Measurements from ENCODE around the gene TIMM21.
A peak's percentile ranks its signal among the peaks of the same experiment; 100 is the strongest.

Gene TIMM21

GRCh38 chr18:74147491-74147778 is 888 bp upstream of the TIMM21 start:
- DNase-seq (ENCODE audit: low spot score): no peak

GRCh38 chr18:74148543-74149070 is 284 bp downstream of the TIMM21 start:
- no peak for DNase-seq (ENCODE audit: low spot score)

GRCh38 chr18:74149878-74150277 is 1.6 kb downstream of the TIMM21 start:
- DNase-seq (ENCODE audit: low spot score): no peak

GRCh38 chr18:74152270-74152669 is 3.9 kb downstream of the TIMM21 start:
- DNase-seq (ENCODE audit: low spot score): no peak

GRCh38 chr18:74152857-74153256 is 4.5 kb downstream of the TIMM21 start:
- DNase-seq (ENCODE audit: low spot score): no peak

GRCh38 chr18:74153377-74153776 is 5.1 kb downstream of the TIMM21 start:
- DNase-seq (ENCODE audit: low spot score): no peak

- no peak for DNase-seq (ENCODE audit: low spot score)
These were observed 5.5 kb downstream of the TIMM21 start for GRCh38 chr18:74153793-74154192.

GRCh38 chr18:74154716-74155115 is 6.4 kb downstream of the TIMM21 start:
- no peak for DNase-seq (ENCODE audit: low spot score)

- DNase-seq (ENCODE audit: low spot score): no peak
These were observed 7.0 kb downstream of the TIMM21 start for GRCh38 chr18:74155276-74155675.

GRCh38 chr18:74163019-74163660 is 14.8 kb downstream of the TIMM21 start:
- no peak for DNase-seq (ENCODE audit: low spot score)

GRCh38 chr18:74166386-74166785 is 18.1 kb downstream of the TIMM21 start:
- DNase-seq (ENCODE audit: low spot score): no peak

GRCh38 chr18:74171910-74172606 is 23.7 kb downstream of the TIMM21 start:
- DNase-seq (ENCODE audit: low spot score): peak; percentile 7

GRCh38 chr18:74172697-74173433 is 24.5 kb downstream of the TIMM21 start:
- peak; percentile 40 for DNase-seq (ENCODE audit: low spot score)

- DNase-seq (ENCODE audit: low spot score): no peak
These were observed 25.1 kb downstream of the TIMM21 start for GRCh38 chr18:74173434-74173750.

GRCh38 chr18:74175658-74176057 is 27.3 kb downstream of the TIMM21 start:
- no peak for DNase-seq (ENCODE audit: low spot score)

- no peak for DNase-seq (ENCODE audit: low spot score)
These were observed 30.6 kb downstream of the TIMM21 start for GRCh38 chr18:74178884-74179283.

- no peak for DNase-seq (ENCODE audit: low spot score)
These were observed 31.4 kb downstream of the TIMM21 start for GRCh38 chr18:74179623-74180199.

- DNase-seq (ENCODE audit: low spot score): no peak
These were observed 34.0 kb downstream of the TIMM21 start for GRCh38 chr18:74182335-74182734.

- DNase-seq (ENCODE audit: low spot score): no peak
These were observed 34.8 kb downstream of the TIMM21 start for GRCh38 chr18:74183130-74183529.

- DNase-seq (ENCODE audit: low spot score): no peak
These were observed 36.6 kb downstream of the TIMM21 start for GRCh38 chr18:74184875-74185274.

- no peak for DNase-seq (ENCODE audit: low spot score)
These were observed 37.5 kb downstream of the TIMM21 start for GRCh38 chr18:74185860-74186259.

- no peak for DNase-seq (ENCODE audit: low spot score)
These were observed 38.3 kb downstream of the TIMM21 start for GRCh38 chr18:74186661-74187060.

- DNase-seq (ENCODE audit: low spot score): no peak
These were observed 41.8 kb downstream of the TIMM21 start for GRCh38 chr18:74190086-74190485.
